Upper lobe of left lung (tissue), 4 donors: ENCODE measurements around the gene ST8SIA5.

Source experiments
- EP300 ChIP-seq, 4 donors: sonication (generic); formaldehyde crosslinking; IDR thresholded peaks; one replicate each; pipeline ENCODE4 v1.5.1; 2017; ENCODE audit warnings: antibody characterized with exemption in 4 of 4, control low read depth in 2 of 4
- POLR2A ChIP-seq, 4 donors: fragments of 450-650 bp; IDR thresholded peaks; one replicate each; pipeline ENCODE4 v1.5.1; 2016 to 2017; ENCODE audit warnings: antibody characterized with exemption in 4 of 4, mild to moderate bottlenecking in 2 of 4
- POLR2AphosphoS5 ChIP-seq, 2 donors: sonication (generic); formaldehyde crosslinking; IDR thresholded peaks; one replicate each; pipeline ENCODE4 v1.5.1; 2017; ENCODE audit warnings: antibody characterized with exemption in 2 of 2
- TF ChIP-seq, protein P1 (sequence below), 6 experiments: fragments of 450-650 bp in 4 of 6; fragments of 200-600 bp in 2 of 6; sonication (generic) in 2 of 6; IDR thresholded peaks; one replicate each; pipeline ENCODE4 v1.5.1; 2016 to 2019; ENCODE audit warnings: antibody characterized with exemption in 6 of 6

DNA sequence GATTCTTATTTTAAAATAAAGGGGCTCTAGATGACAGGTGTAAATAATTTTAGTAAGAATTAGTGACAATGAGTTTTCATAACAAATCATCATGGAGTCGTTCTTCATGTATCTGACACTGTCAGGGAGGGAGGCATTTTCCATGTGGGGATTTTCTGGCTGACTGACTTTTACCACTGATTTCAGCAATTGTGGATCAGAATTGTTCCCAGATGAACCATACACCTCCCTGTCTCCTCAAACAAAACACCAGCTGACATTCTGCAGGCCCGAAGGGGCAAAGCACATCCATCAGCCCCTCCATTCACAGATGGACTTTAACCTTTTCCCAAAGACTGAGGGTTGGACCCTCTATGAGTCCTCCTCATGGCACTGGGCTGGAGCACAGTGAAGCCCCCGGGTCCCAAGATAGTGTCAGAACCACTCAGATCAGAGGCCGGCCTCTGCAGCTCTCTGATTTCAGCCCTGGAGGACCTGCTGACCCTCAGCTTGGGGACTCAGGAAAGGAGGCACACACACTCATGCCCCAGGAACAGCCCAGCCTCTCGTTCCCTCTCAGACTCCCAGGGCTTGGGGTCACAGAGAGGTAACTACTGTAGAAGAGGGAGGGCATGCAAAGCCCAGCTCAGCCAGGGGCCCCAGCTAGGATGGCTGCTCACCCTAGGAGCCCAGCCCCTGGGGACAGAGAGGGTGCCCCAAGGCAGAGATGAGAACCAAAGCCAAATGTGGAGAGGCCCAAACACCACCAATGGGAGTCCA is 56.6 kb downstream of the ST8SIA5 start:
- TF ChIP-seq EP300 (IDR thresholded peaks at IDR 0.05) (no peak), POLR2A (IDR thresholded peaks at IDR 0.05) (no peak), POLR2AphosphoS5 (IDR thresholded peaks at IDR 0.05) (no peak)
- TF ChIP-seq, protein P1, sequence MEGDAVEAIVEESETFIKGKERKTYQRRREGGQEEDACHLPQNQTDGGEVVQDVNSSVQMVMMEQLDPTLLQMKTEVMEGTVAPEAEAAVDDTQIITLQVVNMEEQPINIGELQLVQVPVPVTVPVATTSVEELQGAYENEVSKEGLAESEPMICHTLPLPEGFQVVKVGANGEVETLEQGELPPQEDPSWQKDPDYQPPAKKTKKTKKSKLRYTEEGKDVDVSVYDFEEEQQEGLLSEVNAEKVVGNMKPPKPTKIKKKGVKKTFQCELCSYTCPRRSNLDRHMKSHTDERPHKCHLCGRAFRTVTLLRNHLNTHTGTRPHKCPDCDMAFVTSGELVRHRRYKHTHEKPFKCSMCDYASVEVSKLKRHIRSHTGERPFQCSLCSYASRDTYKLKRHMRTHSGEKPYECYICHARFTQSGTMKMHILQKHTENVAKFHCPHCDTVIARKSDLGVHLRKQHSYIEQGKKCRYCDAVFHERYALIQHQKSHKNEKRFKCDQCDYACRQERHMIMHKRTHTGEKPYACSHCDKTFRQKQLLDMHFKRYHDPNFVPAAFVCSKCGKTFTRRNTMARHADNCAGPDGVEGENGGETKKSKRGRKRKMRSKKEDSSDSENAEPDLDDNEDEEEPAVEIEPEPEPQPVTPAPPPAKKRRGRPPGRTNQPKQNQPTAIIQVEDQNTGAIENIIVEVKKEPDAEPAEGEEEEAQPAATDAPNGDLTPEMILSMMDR (IDR thresholded peaks at IDR 0.05) = no peak
